BE2C (cell line): Measurements from ENCODE around the gene SDE2.
"Not testable (repeated sequence)": the region's sequence is repeated elsewhere in the genome, so short reads cannot be mapped to it uniquely, and the experiment has no call there.

ENCODE experiments used
- DNase-seq: peaks from one replicate; pipeline ENCODE4 v3.0.0-alpha.2; 2020
- H3K27me3 ChIP-seq: fragments of 250-450 bp; sonication (Bioruptor Pico); 2 replicates; pipeline ENCODE4 v1.5.1; 2020; ENCODE audit warnings: mild to moderate bottlenecking
- H3K36me3 ChIP-seq: fragments of 250-450 bp; sonication (Bioruptor Pico); 2 replicates; pipeline ENCODE4 v1.5.1; 2020; ENCODE audit warnings: mild to moderate bottlenecking
- H3K4me1 ChIP-seq: fragments of 250-450 bp; sonication (Bioruptor Pico); 2 replicates; pipeline ENCODE4 v1.5.1; 2020
- H3K4me3 ChIP-seq: 2 replicates; pipeline ENCODE4 v1.5.1; 2011; ENCODE audit warnings: low read depth, low read length
- H3K9me3 ChIP-seq: fragments of 250-450 bp; sonication (Bioruptor Pico); 2 replicates; pipeline ENCODE4 v1.5.1; 2020
- CTCF ChIP-seq: IDR thresholded peaks from 2 replicates; pipeline ENCODE4 v1.5.1; 2012; ENCODE audit warnings: mild to moderate bottlenecking, low read depth, low read length

The SDE2 gene

GRCh38 chr1:226003502-226004170, 4.5 kb upstream of the SDE2 start:
- TF ChIP-seq CTCF: no peak
- DNase-seq: no peak
- no peak overlapping the region for H3K4me3 ChIP-seq
- no peaks in the 10 kb centered on the region for H3K27me3 ChIP-seq
- H3K4me1 ChIP-seq: peaks cover 23% of the 10 kb centered on the region
- H3K36me3 ChIP-seq: no peaks in the 10 kb centered on the region
- H3K9me3 ChIP-seq: no peaks in the 10 kb centered on the region

- Histone ChIP-seq H3K27me3 (no peaks in the 10 kb centered on the region), H3K9me3 (no peaks in the 10 kb centered on the region), H3K4me3 (peak overlapping the region; percentile 43), H3K36me3 (no peaks in the 10 kb centered on the region), H3K4me1 (peaks cover 26% of the 10 kb centered on the region)
- no peak for TF ChIP-seq CTCF
- peak; percentile 87 for DNase-seq
Observed at GRCh38 chr1:226002667-226003501, 3.7 kb upstream of the SDE2 start.

- H3K4me3 ChIP-seq: peak overlapping the region; percentile 43
- H3K9me3 ChIP-seq: no peaks in the 10 kb centered on the region
- DNase-seq: peak; percentile 55
- no peaks in the 10 kb centered on the region for H3K36me3 ChIP-seq
- TF ChIP-seq CTCF: no peak
- no peaks in the 10 kb centered on the region for H3K27me3 ChIP-seq
- peaks cover 28% of the 10 kb centered on the region for H3K4me1 ChIP-seq
Observed at GRCh38 chr1:226001963-226002666, 3.0 kb upstream of the SDE2 start.

- no peak for DNase-seq
- Histone ChIP-seq H3K27me3 (no peaks in the 10 kb centered on the region), H3K9me3 (no peaks in the 10 kb centered on the region), H3K4me3 (no peak overlapping the region), H3K36me3 (no peaks in the 10 kb centered on the region), H3K4me1 (peaks cover 32% of the 10 kb centered on the region)
- TF ChIP-seq CTCF: no peak
Observed at GRCh38 chr1:226001088-226001487, 1.9 kb upstream of the SDE2 start.

GRCh38 chr1:226000493-226001081, 1.4 kb upstream of the SDE2 start:
- not testable (repeated sequence) for H3K27me3 ChIP-seq, H3K9me3 ChIP-seq, H3K4me3 ChIP-seq, DNase-seq, H3K36me3 ChIP-seq
- peaks cover 32% of the 10 kb centered on the region for H3K4me1 ChIP-seq

- no peaks in the 10 kb centered on the region for H3K27me3 ChIP-seq
- H3K4me1 ChIP-seq: peaks cover 32% of the 10 kb centered on the region
- DNase-seq: no peak
- no peaks in the 10 kb centered on the region for H3K9me3 ChIP-seq
- H3K36me3 ChIP-seq: peaks cover 6% of the 10 kb centered on the region
- peak overlapping the region; percentile 58 for H3K4me3 ChIP-seq
- TF ChIP-seq CTCF: no peak
Observed at GRCh38 chr1:225999912-226000337, 782 bp upstream of the SDE2 start.
